Upper lobe of left lung (tissue), 6 donors: ENCODE results near the gene TMEM161A. TPM values are rescaled to one million over a fixed set of nuclear protein-coding genes. Genes with fewer than 3 reads are reported as not detected.
"Not testable (repeated sequence)": the region's sequence is repeated elsewhere in the genome, so short reads cannot be mapped to it uniquely, and the experiment has no call there.

Experiments used
- ATAC-seq, 2 donors: fragments of 200-7000 bp; cut with Tn5 transposase; one replicate each; pipeline ENCODE4 v1.9.1; 2022; ENCODE audit warnings: mild to moderate bottlenecking in 2 of 2, moderate library complexity in 2 of 2; ENCODE audit not compliant: low FRiP score in 2 of 2
- DNase-seq, 2 donors: peaks; one replicate each; pipeline ENCODE4 v3.0.0-alpha.2; 2019 to 2020
- H3K27ac ChIP-seq, 4 donors: fragments of 200-600 bp; sonication (generic); one replicate each; pipeline ENCODE4 v1.5.1; 2016 to 2019
- H3K27me3 ChIP-seq, 4 donors: fragments of 200-600 bp; sonication (generic); one replicate each; pipeline ENCODE4 v1.5.1; 2017 to 2019
- H3K36me3 ChIP-seq, 4 donors: fragments of 200-600 bp; sonication (generic); one replicate each; pipeline ENCODE4 v1.5.1; 2016 to 2019
- H3K4me1 ChIP-seq, 4 donors: fragments of 200-600 bp; sonication (generic); one replicate each; pipeline ENCODE4 v1.5.1; 2018 to 2019
- H3K4me3 ChIP-seq, 4 donors: fragments of 200-600 bp; sonication (generic); one replicate each; pipeline ENCODE4 v1.5.1; 2017 to 2019; ENCODE audit warnings: mild to moderate bottlenecking in 2 of 4, moderate library complexity in 1 of 4
- H3K9me3 ChIP-seq, 4 donors: fragments of 200-600 bp; sonication (generic); one replicate each; pipeline ENCODE4 v1.5.1; 2018 to 2019
- CTCF ChIP-seq, 6 experiments: fragments of 450-650 bp in 4 of 6; fragments of 200-600 bp in 2 of 6; sonication (generic) in 2 of 6; IDR thresholded peaks; one replicate each; pipeline ENCODE4 v1.5.1; 2016 to 2019; ENCODE audit warnings: antibody characterized with exemption in 6 of 6
- EP300 ChIP-seq, 4 donors: sonication (generic); formaldehyde crosslinking; IDR thresholded peaks; one replicate each; pipeline ENCODE4 v1.5.1; 2017; ENCODE audit warnings: antibody characterized with exemption in 4 of 4, control low read depth in 2 of 4
- POLR2A ChIP-seq, 4 donors: fragments of 450-650 bp; IDR thresholded peaks; one replicate each; pipeline ENCODE4 v1.5.1; 2016 to 2017; ENCODE audit warnings: antibody characterized with exemption in 4 of 4, mild to moderate bottlenecking in 2 of 4
- POLR2AphosphoS5 ChIP-seq, 2 donors: sonication (generic); formaldehyde crosslinking; IDR thresholded peaks; one replicate each; pipeline ENCODE4 v1.5.1; 2017; ENCODE audit warnings: antibody characterized with exemption in 2 of 2
- WGBS, 2 donors: methylation state at CpG; one replicate each; pipeline ENCODE4 v1.1.5; 2017 to 2018; 5-methylcytosine and 5-hydroxymethylcytosine counted together
- total RNA-seq, 6 donors: library from RNA; depleted of rRNA in 4 of 6; stranded (reverse); fragments of >200 nt in 4 of 6; gene quantifications; one replicate each; pipeline versions ENCODE4 v1.1.0 to v1.2.1, GENCODE V29; 2016 to 2021
- donor health status: DM: no; HTN: no; CAD: no; lungs with moderate emphysema.
- donor health status: DM: no; HTN: yes; CAD: no; lungs with severe emphysema.

The TMEM161A gene
- total RNA-seq, 6 donors from 2014 or later = 18.7 to 31.6 (median 26.2) TPM

DNA sequence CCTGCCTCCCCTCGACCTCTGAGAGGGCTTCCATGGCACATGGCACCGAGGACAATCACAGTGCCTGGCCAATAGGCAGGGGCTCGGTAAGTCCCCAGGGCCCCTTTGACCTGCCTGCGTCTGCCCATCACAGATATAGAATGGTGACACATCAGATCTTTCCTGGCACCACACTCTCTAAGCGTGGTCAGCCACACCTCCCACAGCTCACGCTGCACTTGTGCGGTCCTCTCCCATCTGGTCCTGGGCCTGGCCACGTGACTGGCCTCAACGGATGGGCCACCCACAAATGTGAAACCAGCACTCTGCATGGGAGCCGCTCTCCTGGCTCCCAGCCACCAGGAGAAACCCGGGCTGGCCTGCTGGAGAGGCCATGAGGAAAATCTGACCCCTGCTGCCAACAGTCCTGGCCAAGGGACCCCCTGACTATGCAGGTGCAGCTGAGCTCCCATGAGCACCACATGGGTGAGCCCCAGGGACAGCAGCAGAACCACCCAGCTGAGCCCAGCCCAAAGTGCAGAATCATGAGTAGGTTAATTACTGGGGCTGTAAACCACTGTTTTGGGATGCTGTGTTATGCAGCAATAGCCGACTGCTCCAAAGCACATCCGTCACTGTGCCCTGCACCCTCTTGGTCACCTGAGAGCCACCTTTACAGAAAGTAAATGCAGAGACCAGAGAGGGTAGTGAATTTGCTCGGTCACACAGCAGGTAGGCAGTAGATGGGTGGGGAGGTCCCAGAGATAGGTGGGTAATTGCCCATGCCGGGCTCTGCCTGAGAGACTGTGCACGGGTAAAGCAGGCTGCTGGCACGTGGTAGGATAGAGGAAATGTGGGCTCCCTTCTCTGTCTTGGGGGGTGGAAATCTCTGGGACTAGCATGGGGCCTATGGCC is 41.5 kb upstream of the TMEM161A start:
- Histone ChIP-seq H3K9me3 (peaks cover 0 to 3% (median 0%) of the 10 kb centered on the region in 4 donors), H3K4me1 (peaks cover 0 to 4% (median 0%) of the 10 kb centered on the region in 4 donors), H3K4me3 (no peak overlapping the region), H3K36me3 (peaks cover 13 to 72% (median 47%) of the 10 kb centered on the region in 4 donors), H3K27me3 (no peaks in the 10 kb centered on the region), H3K27ac (no peak overlapping the region)
- DNase-seq (no peak), ATAC-seq (no peak)
- TF ChIP-seq EP300 (IDR thresholded peaks at IDR 0.05) = no peak
- TF ChIP-seq CTCF (IDR thresholded peaks at IDR 0.05) = no peak
- no peak for TF ChIP-seq POLR2A (IDR thresholded peaks at IDR 0.05)
- TF ChIP-seq POLR2AphosphoS5 (IDR thresholded peaks at IDR 0.05) = no peak
- 88 to 97% methylated on average over 7 to 11 of the region's 17 CpGs for WGBS, 2 donors

DNA sequence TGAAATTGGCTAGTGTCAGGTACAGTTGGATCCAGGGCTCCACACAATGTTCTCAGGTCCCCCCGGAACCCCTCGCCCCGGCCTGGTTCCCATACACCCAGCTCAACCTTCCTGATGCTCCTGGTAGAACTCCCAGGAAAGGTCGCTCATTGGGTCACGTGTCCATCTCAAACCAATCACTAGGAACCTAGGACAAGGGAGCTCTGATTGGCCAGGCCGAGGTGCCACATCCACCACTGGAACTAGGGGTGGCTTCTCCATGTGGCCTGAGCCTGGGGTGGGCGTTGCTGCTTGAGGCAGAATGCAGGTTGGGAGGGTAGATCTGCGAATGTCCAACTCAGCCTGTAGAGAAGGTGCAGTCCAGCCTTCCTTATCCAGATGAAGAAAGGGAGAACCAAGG is 38.7 kb upstream of the TMEM161A start:
- TF ChIP-seq EP300 (IDR thresholded peaks at IDR 0.05) = no peak
- 87 to 100% methylated on average over 3 to 8 of the region's 8 CpGs for WGBS, 2 donors
- H3K36me3 ChIP-seq = peaks cover 6 to 56% (median 40%) of the 10 kb centered on the region in 4 donors
- H3K9me3 ChIP-seq = peaks cover 0 to 3% (median 0%) of the 10 kb centered on the region in 4 donors
- peaks cover 0 to 7% (median 2%) of the 10 kb centered on the region in 4 donors for H3K4me1 ChIP-seq
- no peak overlapping the region for H3K4me3 ChIP-seq
- ATAC-seq (no peak), DNase-seq (no peak)
- H3K27ac ChIP-seq = no peak overlapping the region
- H3K27me3 ChIP-seq = no peaks in the 10 kb centered on the region

- H3K9me3 ChIP-seq, H3K27me3 ChIP-seq, H3K4me3 ChIP-seq, H3K27ac ChIP-seq, DNase-seq, ATAC-seq: not testable (repeated sequence)
- Histone ChIP-seq H3K4me1 (peaks cover 7 to 17% (median 11%) of the 10 kb centered on the region in 4 donors), H3K36me3 (peaks cover 3 to 22% (median 17%) of the 10 kb centered on the region in 4 donors)
- 92 to 96% methylated on average over 5 of the region's 5 CpGs for WGBS, 2 donors
Observed at GRCh38 chr19:19173243-19173642, 35.0 kb upstream of the TMEM161A start.

DNA sequence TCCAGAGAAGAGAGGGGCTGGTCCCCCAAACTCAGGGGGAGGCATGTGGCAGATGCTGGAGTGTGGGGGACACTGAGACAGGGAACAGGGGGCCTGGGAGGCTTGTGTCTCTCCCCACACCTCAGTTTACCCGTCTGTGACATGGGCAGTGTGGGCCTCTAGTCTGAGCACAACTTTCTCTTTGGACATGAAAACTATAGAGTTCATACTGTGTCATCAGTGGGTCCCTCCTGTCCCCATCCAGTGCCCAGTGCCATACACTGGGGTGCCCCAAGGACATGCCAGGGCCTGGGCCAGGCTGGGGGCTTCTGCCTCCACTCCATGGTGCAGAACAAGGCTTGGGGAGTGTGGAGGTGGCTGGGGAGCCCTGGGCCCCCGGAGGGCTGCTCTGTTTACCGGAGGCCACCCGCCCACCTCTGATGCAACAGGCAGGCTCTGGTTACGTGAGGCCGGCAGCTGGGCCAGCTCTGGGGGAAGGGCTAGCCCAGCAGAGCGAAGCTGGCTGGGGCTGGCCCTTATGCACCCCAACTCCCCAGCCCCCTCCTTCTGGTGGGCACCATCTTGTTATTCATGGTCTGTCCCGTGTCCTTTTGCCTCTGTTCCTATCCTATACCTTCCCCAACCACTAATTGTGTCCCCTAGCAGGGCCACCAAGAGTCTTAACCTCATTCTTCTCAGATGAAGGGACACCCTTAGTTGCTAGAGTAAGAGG is 33.7 kb upstream of the TMEM161A start:
- DNase-seq = no peak
- no peaks in the 10 kb centered on the region for H3K9me3 ChIP-seq
- no peaks in the 10 kb centered on the region for H3K27me3 ChIP-seq
- no peak overlapping the region for H3K27ac ChIP-seq
- no peak for ATAC-seq
- TF ChIP-seq POLR2A (IDR thresholded peaks at IDR 0.05) (no peak), EP300 (IDR thresholded peaks at IDR 0.05) (no peak), CTCF (IDR thresholded peaks at IDR 0.05) (no peak), POLR2AphosphoS5 (IDR thresholded peaks at IDR 0.05) (no peak)
- H3K4me1 ChIP-seq = peaks cover 7 to 17% (median 11%) of the 10 kb centered on the region in 4 donors
- H3K36me3 ChIP-seq = peaks cover 3 to 14% (median 9%) of the 10 kb centered on the region in 4 donors
- no peak overlapping the region for H3K4me3 ChIP-seq
- 50 to 56% methylated on average over 3 to 8 of the region's 8 CpGs for WGBS, 2 donors

GRCh38 chr19:19170873-19171672 is 32.8 kb upstream of the TMEM161A start:
- Histone ChIP-seq H3K27ac (no peak overlapping the region), H3K36me3 (peaks cover 0 to 5% (median 2%) of the 10 kb centered on the region in 4 donors), H3K27me3 (no peaks in the 10 kb centered on the region), H3K4me1 (peaks cover 7 to 17% (median 11%) of the 10 kb centered on the region in 4 donors), H3K9me3 (no peaks in the 10 kb centered on the region), H3K4me3 (no peak overlapping the region)
- no peak for DNase-seq
- 80 to 82% methylated on average over 6 of the region's 6 CpGs for WGBS, 2 donors
- ATAC-seq = no peak
- TF ChIP-seq POLR2AphosphoS5 (IDR thresholded peaks at IDR 0.05) (no peak), POLR2A (IDR thresholded peaks at IDR 0.05) (no peak), CTCF (IDR thresholded peaks at IDR 0.05) (no peak), EP300 (IDR thresholded peaks at IDR 0.05) (no peak)
